ENCODE results near the gene MAP2. TPM values are rescaled to one million over a fixed set of nuclear protein-coding genes. Genes with fewer than 3 reads are reported as not detected.
"Not testable (repeated sequence)": the region's sequence is repeated elsewhere in the genome, so short reads cannot be mapped to it uniquely, and the experiment has no call there.

Gene MAP2
- total and polyA plus RNA-seq, 5 donors, result 2.8 to 6.2 (median 3.5) TPM

DNA sequence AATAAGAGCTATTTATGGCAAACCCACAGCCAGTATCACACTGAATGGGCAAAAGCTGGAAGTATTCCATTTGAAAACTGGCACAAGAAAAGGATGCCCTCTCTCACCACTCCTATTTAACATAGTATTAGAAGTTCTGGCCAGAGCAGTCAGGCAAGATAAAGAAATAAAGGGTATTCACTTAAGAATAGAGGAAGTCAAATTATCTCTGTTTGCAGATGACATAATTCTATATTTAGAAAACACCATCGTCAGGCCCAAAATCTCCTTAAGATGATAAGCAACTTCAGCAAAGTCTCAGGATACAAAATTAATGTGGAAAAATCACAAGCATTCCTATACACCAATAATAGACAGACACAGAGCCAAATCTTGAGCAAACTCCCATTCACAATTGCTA is 68.4 kb downstream of the MAP2 start:
- intact Hi-C loops (cut with DNase I); H3K4me1 ChIP-seq (ENCODE audit: control insufficient read depth, insufficient read depth, low read length); H3K9me3 ChIP-seq (ENCODE audit: control insufficient read depth, low read length); ATAC-seq; H3K27ac ChIP-seq (ENCODE audit: low read length); H3K4me3 ChIP-seq (ENCODE audit: low read length); DNase-seq; H3K27me3 ChIP-seq (ENCODE audit: control insufficient read depth, insufficient read depth): not testable (repeated sequence)
- 13% methylated on average over 1 of the region's 1 CpG for WGBS

DNA sequence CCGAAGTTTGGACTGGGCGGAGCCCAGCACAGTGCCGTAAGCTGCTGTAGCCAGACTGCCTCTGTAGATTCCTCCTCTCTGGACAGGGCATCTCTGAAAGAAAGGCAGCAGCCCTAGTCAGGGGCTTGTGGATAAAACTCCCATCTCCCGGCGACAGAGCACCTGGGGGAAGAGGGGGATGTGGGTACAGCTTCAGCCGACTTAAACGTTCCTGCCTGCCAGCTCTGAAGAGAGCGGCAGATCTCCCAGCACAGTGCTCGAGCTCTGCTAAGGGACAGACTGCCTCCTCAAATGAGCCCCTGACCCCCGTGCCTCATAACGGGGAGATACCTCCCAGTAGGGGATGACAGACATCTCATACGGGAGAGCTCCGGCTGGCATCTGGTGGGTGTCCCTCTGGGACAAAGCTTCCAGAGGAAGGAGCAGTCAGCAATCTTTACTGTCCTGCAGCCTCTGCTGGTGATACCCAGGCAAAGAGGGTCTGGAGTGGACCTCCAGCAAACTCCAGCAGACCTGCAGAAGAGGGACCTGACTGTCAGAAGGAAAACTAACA is 71.3 kb downstream of the MAP2 start:
- intact Hi-C loops (cut with DNase I); H3K4me3 ChIP-seq (ENCODE audit: low read length); DNase-seq; ATAC-seq; H3K27me3 ChIP-seq (ENCODE audit: control insufficient read depth, insufficient read depth); H3K9me3 ChIP-seq (ENCODE audit: control insufficient read depth, low read length); H3K4me1 ChIP-seq (ENCODE audit: control insufficient read depth, insufficient read depth, low read length): not testable (repeated sequence)
- peak overlapping the region; percentile 62 for H3K27ac ChIP-seq (ENCODE audit: low read length)
- WGBS, result 80% methylated on average over 13 of the region's 13 CpGs

DNA sequence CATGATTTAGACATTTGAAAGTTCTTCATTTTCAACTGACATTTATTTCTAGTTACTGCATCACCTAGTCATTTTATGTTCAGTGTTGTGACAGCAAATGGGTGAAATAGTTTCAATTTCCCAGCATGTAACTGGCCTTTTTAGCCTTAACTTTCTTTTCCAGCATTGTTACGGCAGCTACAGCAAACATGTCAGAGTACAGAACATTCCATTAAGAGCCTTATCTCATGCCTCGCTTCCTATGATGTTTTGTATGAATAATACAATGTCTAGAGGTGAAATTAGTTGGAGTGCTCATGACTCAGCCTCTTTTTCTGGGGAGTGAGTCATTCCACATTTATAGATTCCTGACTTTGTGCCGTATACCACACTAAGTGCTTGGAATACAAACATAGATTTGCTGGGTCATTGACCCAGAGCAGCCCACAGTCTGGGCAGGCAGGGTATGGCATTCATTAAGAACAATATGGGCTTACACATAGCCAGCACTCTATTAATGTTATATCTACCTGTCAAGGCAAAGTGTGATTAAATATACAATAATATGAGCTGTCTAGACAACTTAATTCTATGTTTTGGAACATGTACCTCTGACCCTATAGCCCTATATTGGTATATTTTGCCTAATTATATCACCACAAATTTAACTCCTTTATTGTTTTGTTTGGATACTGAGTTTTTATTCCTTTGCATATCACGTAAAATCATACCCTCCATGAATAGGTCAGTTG is 72.2 kb downstream of the MAP2 start:
- 31% methylated on average over 4 of the region's 4 CpGs for WGBS
- intact Hi-C loops (cut with DNase I), result no loop called here
- no peak for DNase-seq
- no peaks in the 10 kb centered on the region for H3K27me3 ChIP-seq (ENCODE audit: control insufficient read depth, insufficient read depth)
- H3K9me3 ChIP-seq (ENCODE audit: control insufficient read depth, low read length), result peaks cover 2% of the 10 kb centered on the region
- H3K4me3 ChIP-seq (ENCODE audit: low read length), result peak overlapping the region; percentile 15
- H3K4me1 ChIP-seq (ENCODE audit: control insufficient read depth, insufficient read depth, low read length), result peaks cover 2% of the 10 kb centered on the region
- peak overlapping the region; percentile 95 for H3K27ac ChIP-seq (ENCODE audit: low read length)
- peak; percentile 96 to 98 for ATAC-seq

DNA sequence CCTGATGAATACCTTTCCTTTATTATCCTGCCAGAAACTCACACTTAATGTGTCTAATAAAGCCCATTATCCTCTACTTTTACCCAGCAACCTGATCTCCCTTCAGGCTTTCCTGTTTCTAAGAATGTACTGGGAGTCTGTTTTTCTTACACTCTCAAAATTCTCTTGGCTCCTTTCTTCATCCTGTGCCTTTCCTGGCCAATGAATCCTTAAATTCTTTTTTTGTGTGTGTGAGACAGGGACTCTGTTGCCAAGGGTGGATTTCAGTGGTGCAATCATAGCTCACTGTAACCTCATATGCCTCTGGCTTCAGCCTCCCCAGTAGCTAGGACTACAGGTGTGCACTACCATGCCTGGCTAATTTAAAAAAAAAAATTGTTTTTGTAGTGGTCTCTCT is 72.7 kb downstream of the MAP2 start:
- peak overlapping the region; percentile 8 for H3K27ac ChIP-seq (ENCODE audit: low read length)

DNA sequence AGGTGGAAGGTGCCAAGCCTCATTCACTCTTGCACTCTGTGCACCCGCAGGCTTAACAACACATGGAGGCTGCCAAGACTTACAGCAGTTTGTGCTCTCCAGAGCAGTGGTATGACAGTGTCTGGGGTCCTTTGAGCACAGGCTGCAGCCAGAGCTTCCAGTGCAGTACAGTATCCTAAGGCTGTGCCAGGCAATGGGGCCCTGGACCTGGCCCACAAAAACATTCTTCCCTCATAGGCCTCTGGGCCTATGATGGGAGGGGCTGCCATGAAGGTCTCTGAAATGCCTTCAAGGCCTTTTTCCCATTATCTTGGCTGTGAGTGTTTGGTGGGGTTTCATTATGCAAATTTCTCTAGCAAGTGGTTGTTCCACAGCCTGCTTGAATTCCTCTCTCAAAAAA is 74.8 kb downstream of the MAP2 start:
- no peak for DNase-seq
- intact Hi-C loops (cut with DNase I), result no loop called here
- H3K4me3 ChIP-seq (ENCODE audit: low read length), result no peak overlapping the region
- H3K9me3 ChIP-seq (ENCODE audit: control insufficient read depth, low read length), result peaks cover 2% of the 10 kb centered on the region
- H3K27ac ChIP-seq (ENCODE audit: low read length), result no peak overlapping the region
- no peaks in the 10 kb centered on the region for H3K27me3 ChIP-seq (ENCODE audit: control insufficient read depth, insufficient read depth)
- WGBS, result 93% methylated on average over 1 of the region's 1 CpG
- peaks cover 2% of the 10 kb centered on the region for H3K4me1 ChIP-seq (ENCODE audit: control insufficient read depth, insufficient read depth, low read length)
- no peak for ATAC-seq

More for the DNA sequence above, 72.7 kb downstream of the MAP2 start:
- Histone ChIP-seq H3K27me3 (ENCODE audit: control insufficient read depth, insufficient read depth) (no peaks in the 10 kb centered on the region), H3K4me3 (ENCODE audit: low read length) (no peak overlapping the region), H3K4me1 (ENCODE audit: control insufficient read depth, insufficient read depth, low read length) (peaks cover 2% of the 10 kb centered on the region), H3K9me3 (ENCODE audit: control insufficient read depth, low read length) (peaks cover 2% of the 10 kb centered on the region)
- intact Hi-C loops (cut with DNase I), result no loop called here
- ATAC-seq (peak; percentile 80 to 87), DNase-seq (no peak)

DNA sequence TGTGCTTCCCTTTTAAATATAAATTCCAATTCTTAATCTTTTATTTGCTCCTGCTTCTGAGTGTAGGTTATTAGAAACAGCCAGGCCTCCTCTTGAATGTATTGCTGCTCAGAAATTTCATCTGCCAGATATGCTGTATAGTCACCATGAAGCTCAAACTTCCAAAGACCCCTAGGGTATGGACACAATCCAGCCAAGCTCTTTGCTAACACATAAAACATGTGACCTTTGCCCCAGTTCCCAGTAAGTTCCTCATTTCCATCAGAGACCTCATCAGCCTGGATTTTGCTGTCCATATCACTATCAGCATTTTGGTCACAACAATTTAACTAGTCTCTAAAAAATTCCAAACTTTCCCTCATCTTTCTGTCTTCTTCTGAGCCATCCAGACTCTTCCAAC is 75.2 kb downstream of the MAP2 start:
- peaks cover 2% of the 10 kb centered on the region for H3K9me3 ChIP-seq (ENCODE audit: control insufficient read depth, low read length)
- no peak overlapping the region for H3K27ac ChIP-seq (ENCODE audit: low read length)
- H3K27me3 ChIP-seq (ENCODE audit: control insufficient read depth, insufficient read depth), result no peaks in the 10 kb centered on the region
- intact Hi-C loops (cut with DNase I), result no loop called here
- no peak overlapping the region for H3K4me3 ChIP-seq (ENCODE audit: low read length)
- no peak for ATAC-seq
- no peak for DNase-seq
- H3K4me1 ChIP-seq (ENCODE audit: control insufficient read depth, insufficient read depth, low read length), result peaks cover 2% of the 10 kb centered on the region

DNA sequence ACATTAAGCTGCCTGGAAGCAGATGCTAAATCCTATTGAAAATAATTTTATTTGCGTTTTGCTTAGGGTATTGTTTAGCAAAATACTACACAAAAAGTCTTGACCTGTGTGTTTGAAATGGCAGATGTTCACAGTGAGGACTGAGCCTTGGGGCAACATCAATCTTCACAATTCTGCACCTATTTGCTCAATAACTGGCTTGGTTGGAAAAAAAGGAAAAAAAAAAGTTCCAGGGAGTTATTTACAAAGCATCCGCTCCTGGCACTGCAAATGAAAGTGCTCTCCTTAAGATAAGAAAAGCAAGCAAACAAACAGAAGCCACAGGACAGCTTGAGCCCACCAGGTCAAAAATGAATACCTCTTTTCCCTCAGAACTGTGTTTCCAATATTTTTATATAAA is 77.7 kb downstream of the MAP2 start:
- H3K27me3 ChIP-seq (ENCODE audit: control insufficient read depth, insufficient read depth), result no peaks in the 10 kb centered on the region
- H3K4me1 ChIP-seq (ENCODE audit: control insufficient read depth, insufficient read depth, low read length), result peaks cover 2% of the 10 kb centered on the region
- ATAC-seq (no peak), DNase-seq (no peak)
- peaks cover 2% of the 10 kb centered on the region for H3K9me3 ChIP-seq (ENCODE audit: control insufficient read depth, low read length)
- no peak overlapping the region for H3K4me3 ChIP-seq (ENCODE audit: low read length)
- intact Hi-C loops (cut with DNase I), result no loop called here
- 66% methylated on average over 2 of the region's 2 CpGs for WGBS
- no peak overlapping the region for H3K27ac ChIP-seq (ENCODE audit: low read length)

DNA sequence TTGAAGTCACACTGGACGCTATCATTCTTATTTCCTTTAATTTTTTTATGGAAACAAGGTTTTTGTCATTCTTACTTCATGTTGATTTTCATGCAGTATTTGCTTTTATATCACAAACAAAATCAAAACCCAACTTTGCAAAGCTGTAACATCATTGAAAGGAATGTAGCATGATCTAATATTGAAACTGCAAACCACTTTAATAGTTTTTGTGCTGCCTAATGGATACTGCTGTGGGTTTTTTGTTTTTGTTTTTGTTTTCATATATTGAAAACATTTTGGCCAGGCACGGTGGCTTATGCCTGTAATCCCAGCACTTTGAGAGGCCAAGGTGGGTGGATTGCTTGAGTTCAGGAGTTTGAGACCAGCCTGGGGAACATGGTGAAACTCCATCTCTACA is 81.6 kb downstream of the MAP2 start:
- H3K27ac ChIP-seq (ENCODE audit: low read length), result no peak overlapping the region
- H3K4me3 ChIP-seq (ENCODE audit: low read length), result no peak overlapping the region
- 59% methylated on average over 2 of the region's 2 CpGs for WGBS
- H3K4me1 ChIP-seq (ENCODE audit: control insufficient read depth, insufficient read depth, low read length), result no peaks in the 10 kb centered on the region
- no peak for DNase-seq
- H3K9me3 ChIP-seq (ENCODE audit: control insufficient read depth, low read length), result no peaks in the 10 kb centered on the region
- no peaks in the 10 kb centered on the region for H3K27me3 ChIP-seq (ENCODE audit: control insufficient read depth, insufficient read depth)
- ATAC-seq, result no peak
- intact Hi-C loops (cut with DNase I), result no loop called here

DNA sequence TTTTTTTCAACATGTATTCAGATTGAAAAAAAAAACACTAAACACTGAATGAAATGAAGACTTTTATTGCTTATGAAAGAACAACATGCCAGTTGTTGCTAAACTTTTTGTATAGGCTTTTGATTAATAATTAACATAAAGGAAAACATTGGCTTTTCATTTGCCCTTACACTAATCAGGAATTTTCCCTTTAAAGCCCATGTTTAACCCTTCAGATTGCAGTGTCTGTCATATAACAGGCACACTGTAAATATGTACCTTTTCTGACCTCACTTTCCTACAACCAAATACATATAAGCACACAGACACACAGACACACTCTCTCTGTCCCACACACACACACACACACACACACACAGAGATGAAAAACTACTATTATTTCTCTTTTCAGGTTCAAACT is 84.4 kb downstream of the MAP2 start:
- H3K4me1 ChIP-seq (ENCODE audit: control insufficient read depth, insufficient read depth, low read length), result no peaks in the 10 kb centered on the region
- no peaks in the 10 kb centered on the region for H3K9me3 ChIP-seq (ENCODE audit: control insufficient read depth, low read length)
- no peak for DNase-seq
- H3K4me3 ChIP-seq (ENCODE audit: low read length), result no peak overlapping the region
- H3K27ac ChIP-seq (ENCODE audit: low read length), result no peak overlapping the region
- intact Hi-C loops (cut with DNase I), result no loop called here
- ATAC-seq, result no peak
- H3K27me3 ChIP-seq (ENCODE audit: control insufficient read depth, insufficient read depth), result no peaks in the 10 kb centered on the region

DNA sequence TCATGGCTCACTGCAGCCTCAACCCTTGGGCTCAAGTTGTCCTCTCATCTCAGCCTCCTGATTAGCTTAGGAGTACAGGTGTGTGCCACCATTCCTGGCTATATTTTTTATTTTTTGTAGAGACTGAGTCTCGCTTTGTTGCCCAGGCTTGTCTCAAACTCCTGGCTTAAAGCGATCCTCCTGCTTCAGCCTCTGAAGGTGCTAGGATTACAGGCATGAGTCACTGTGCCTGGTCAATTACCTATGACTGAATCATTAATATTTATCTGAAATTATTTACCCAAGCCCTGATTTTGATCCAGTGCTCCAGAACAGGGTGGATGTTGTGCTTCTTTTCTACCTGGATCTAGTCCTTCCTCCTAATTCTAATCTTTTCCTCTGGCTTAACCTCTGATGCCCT is 87.8 kb downstream of the MAP2 start:
- H3K27me3 ChIP-seq (ENCODE audit: control insufficient read depth, insufficient read depth), result no peaks in the 10 kb centered on the region
- no peaks in the 10 kb centered on the region for H3K9me3 ChIP-seq (ENCODE audit: control insufficient read depth, low read length)
- ATAC-seq (no peak), DNase-seq (no peak)
- H3K4me1 ChIP-seq (ENCODE audit: control insufficient read depth, insufficient read depth, low read length), result no peaks in the 10 kb centered on the region
- WGBS, result 98% methylated on average over 2 of the region's 2 CpGs
- no peak overlapping the region for H3K4me3 ChIP-seq (ENCODE audit: low read length)
- no peak overlapping the region for H3K27ac ChIP-seq (ENCODE audit: low read length)
- intact Hi-C loops (cut with DNase I), result no loop called here

DNA sequence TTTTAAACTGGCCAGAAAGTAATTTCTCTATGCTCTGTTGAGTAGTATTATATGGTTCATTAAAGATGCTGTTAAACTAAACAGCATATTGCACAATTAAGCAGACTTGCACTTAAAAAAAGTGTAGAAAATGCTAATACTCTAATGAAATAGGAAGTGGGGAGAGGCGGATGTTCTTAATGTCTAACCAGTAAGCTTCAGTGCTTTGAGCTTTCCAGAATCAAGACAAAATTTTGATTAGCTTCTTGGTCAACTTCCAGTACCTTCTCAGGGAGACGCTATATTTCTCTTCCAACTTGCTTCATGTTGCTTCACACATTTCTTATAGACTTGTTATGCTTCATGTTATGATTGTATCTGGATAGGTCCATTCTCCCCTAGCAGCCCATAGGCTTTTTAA is 89.1 kb downstream of the MAP2 start:
- Histone ChIP-seq H3K9me3 (ENCODE audit: control insufficient read depth, low read length) (no peaks in the 10 kb centered on the region), H3K4me3 (ENCODE audit: low read length) (no peak overlapping the region), H3K4me1 (ENCODE audit: control insufficient read depth, insufficient read depth, low read length) (no peaks in the 10 kb centered on the region), H3K27ac (ENCODE audit: low read length) (no peak overlapping the region), H3K27me3 (ENCODE audit: control insufficient read depth, insufficient read depth) (no peaks in the 10 kb centered on the region)
- intact Hi-C loops (cut with DNase I), result no loop called here
- 57% methylated on average over 2 of the region's 2 CpGs for WGBS
- no peak for ATAC-seq
- DNase-seq, result no peak

DNA sequence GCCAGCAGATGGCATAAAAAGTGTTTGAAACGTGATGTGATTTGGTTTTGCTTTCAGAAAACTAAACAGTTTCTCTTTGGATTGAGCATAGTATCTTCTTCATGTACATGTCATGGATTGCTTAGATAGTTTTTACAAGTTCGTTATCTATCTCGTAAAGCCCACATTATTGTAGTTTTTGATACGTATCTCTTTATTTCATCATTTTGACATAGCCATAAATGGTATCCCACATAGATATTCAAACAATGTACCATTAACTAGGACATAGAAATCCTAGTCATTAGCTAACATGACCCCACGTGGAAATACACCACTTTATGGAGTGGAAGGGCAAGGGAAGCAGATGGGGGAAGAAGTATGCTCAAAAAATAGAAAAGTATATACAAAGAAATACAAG is 93.6 kb downstream of the MAP2 start:
- ATAC-seq (no peak), DNase-seq (no peak)
- H3K4me1 ChIP-seq (ENCODE audit: control insufficient read depth, insufficient read depth, low read length), result no peaks in the 10 kb centered on the region
- H3K9me3 ChIP-seq (ENCODE audit: control insufficient read depth, low read length), result no peaks in the 10 kb centered on the region
- no peaks in the 10 kb centered on the region for H3K27me3 ChIP-seq (ENCODE audit: control insufficient read depth, insufficient read depth)
- intact Hi-C loops (cut with DNase I), result no loop called here
- H3K27ac ChIP-seq (ENCODE audit: low read length), result no peak overlapping the region
- 70% methylated on average over 5 of the region's 5 CpGs for WGBS
- H3K4me3 ChIP-seq (ENCODE audit: low read length), result no peak overlapping the region
